ENCODE measurements around the gene LYPD4. TPM values are rescaled to one million over a fixed set of nuclear protein-coding genes. Genes with fewer than 3 reads are reported as not detected.

LYPD4 gene
- total and polyA plus RNA-seq, 8 donors = not detected

GRCh38 chr19:41853768-41854167, 9.3 kb upstream of the LYPD4 start:
- no peak for DNase-seq
- intact Hi-C loops (cut with DNase I; ENCODE audit: low total_unique reads) = no loop called here
- Histone ChIP-seq H3K4me3 (no peak overlapping the region), H3K27me3 (peaks cover 0 to 21% (median 0%) of the 10 kb centered on the region in 3 donors), H3K9me3 (no peaks in the 10 kb centered on the region), H3K4me1 (peaks cover under 1 to 5% (median 3%) of the 10 kb centered on the region in 4 donors), H3K36me3 (no peaks in the 10 kb centered on the region), H3K27ac (no peak overlapping the region)
- TF ChIP-seq POLR2AphosphoS5 (IDR thresholded peaks at IDR 0.05) (no peak), POLR2A (IDR thresholded peaks at IDR 0.05) (no peak), CTCF (IDR thresholded peaks at IDR 0.05) (no peak), EP300 (IDR thresholded peaks at IDR 0.05) (no peak)
- 63 to 76% (median 69%) methylated on average over 2 of the region's 2 CpGs for WGBS, 5 donors

- Histone ChIP-seq H3K9me3 (no peaks in the 10 kb centered on the region), H3K27me3 (peaks cover 0 to 21% (median 0%) of the 10 kb centered on the region in 3 donors), H3K4me1 (peaks cover 0 to 1% (median under 1%) of the 10 kb centered on the region in 4 donors), H3K4me3 (no peak overlapping the region), H3K36me3 (no peaks in the 10 kb centered on the region), H3K27ac (no peak overlapping the region)
- DNase-seq = no peak
- intact Hi-C loops (cut with DNase I; ENCODE audit: low total_unique reads) = no loop called here
- WGBS, 5 donors = 40 to 85% (median 69%) methylated on average over 2 of the region's 2 CpGs
- TF ChIP-seq EP300 (IDR thresholded peaks at IDR 0.05) (no peak), POLR2A (IDR thresholded peaks at IDR 0.05) (no peak), POLR2AphosphoS5 (IDR thresholded peaks at IDR 0.05) (no peak), CTCF (IDR thresholded peaks at IDR 0.05) (no peak)
These were observed 8.9 kb upstream of the LYPD4 start for GRCh38 chr19:41853344-41853743.

- Histone ChIP-seq H3K27ac (no peak overlapping the region), H3K9me3 (no peaks in the 10 kb centered on the region), H3K4me3 (no peak overlapping the region), H3K36me3 (no peaks in the 10 kb centered on the region), H3K4me1 (no peaks in the 10 kb centered on the region), H3K27me3 (peaks cover 0 to 21% (median 0%) of the 10 kb centered on the region in 3 donors)
- 32 to 54% (median 43%) methylated on average over 4 of the region's 4 CpGs for WGBS, 5 donors
- TF ChIP-seq POLR2AphosphoS5 (IDR thresholded peaks at IDR 0.05) = no peak
- TF ChIP-seq CTCF (IDR thresholded peaks at IDR 0.05) = no peak
- TF ChIP-seq EP300 (IDR thresholded peaks at IDR 0.05) = no peak
- TF ChIP-seq POLR2A (IDR thresholded peaks at IDR 0.05) = no peak
- no peak for DNase-seq
- intact Hi-C loops (cut with DNase I; ENCODE audit: low total_unique reads) = no loop called here
These were observed 7.0 kb upstream of the LYPD4 start for GRCh38 chr19:41851456-41851855.

GRCh38 chr19:41850381-41850780, 5.9 kb upstream of the LYPD4 start:
- H3K27ac ChIP-seq = no peak overlapping the region
- 67 to 70% (median 68%) methylated on average over 5 of the region's 5 CpGs for WGBS, 5 donors
- no peaks in the 10 kb centered on the region for H3K4me1 ChIP-seq
- no peak for DNase-seq
- H3K36me3 ChIP-seq = no peaks in the 10 kb centered on the region
- TF ChIP-seq POLR2AphosphoS5 (IDR thresholded peaks at IDR 0.05) (no peak), CTCF (IDR thresholded peaks at IDR 0.05) (no peak), POLR2A (IDR thresholded peaks at IDR 0.05) (no peak), EP300 (IDR thresholded peaks at IDR 0.05) (no peak)
- no peak overlapping the region for H3K4me3 ChIP-seq
- intact Hi-C loops (cut with DNase I; ENCODE audit: low total_unique reads) = no loop called here
- peaks cover 0 to 21% (median 0%) of the 10 kb centered on the region in 3 donors for H3K27me3 ChIP-seq
- H3K9me3 ChIP-seq = no peaks in the 10 kb centered on the region
